Purkinje cell (primary cell): ENCODE data around the gene HERC5. TPM values are rescaled to one million over a fixed set of nuclear protein-coding genes. Genes with fewer than 3 reads are reported as not detected.

Experiments used
- polyA plus RNA-seq: library from polyadenylated mRNA; unstranded; fragments of >200 nt; fragmentation: Nextera tagmentation; gene quantifications from 2 replicates; pipeline ENCODE4 v1.2.1, GENCODE V29; 2014

Gene HERC5
- polyA plus RNA-seq: 1.9 TPM in 1 of 2 replicates, not detected in the other

GRCh38 chr4:88456670-88457306, at the start of gene HERC5:
Gene HERC5 (plus strand): TSS chr4:88457119. CDS start chr4:88457270, 151 bp downstream.

GRCh38 chr4:88523325-88524129, 66.6 kb downstream of the HERC5 start, which contains the start of gene PYURF:
Gene PYURF (minus strand): TSS chr4:88523776. CDS start chr4:88523700, 76 bp downstream.

Other genes with a start within 250 kb of the HERC5 start
- gene PPM1K, start 172.6 kb upstream of the HERC5 start, polyA plus RNA-seq: 35.1 and 41.1 TPM in 2 replicates
- gene HERC6, start 78.3 kb upstream of the HERC5 start, polyA plus RNA-seq: 2.6 and 10.1 TPM in 2 replicates
- 141 and 209 TPM in 2 replicates for gene PYURF, start 66.7 kb downstream of the HERC5 start, polyA plus RNA-seq
- gene HERC3, start 135.4 kb downstream of the HERC5 start, polyA plus RNA-seq: 64.8 and 73.0 TPM in 2 replicates
- 81.0 and 96.6 TPM in 2 replicates for gene NAP1L5, start 240.7 kb downstream of the HERC5 start, polyA plus RNA-seq